A673 (cell line): Measurements from ENCODE around the gene RBM3.

Experiments used
- CTCF ChIP-seq: fragments of 300-800, 200-600 bp; sonication (generic); conservative IDR thresholded peaks from 2 replicates; pipeline ENCODE4 v1.5.1; 2017; ENCODE audit warnings: low read depth, mild to moderate bottlenecking, antibody characterized with exemption, low read length, moderate library complexity, mixed read lengths
- EZH2 ChIP-seq: fragments of 200-600 bp; sonication (generic); IDR thresholded peaks from 2 replicates; pipeline ENCODE4 v1.6.1; 2017; ENCODE audit warnings: borderline replicate concordance, low read depth, mild to moderate bottlenecking, mixed read lengths, antibody characterized with exemption, low read length; ENCODE audit not compliant: poor library complexity, severe bottlenecking

GRCh38 chrX:48606091-48606490 is 31.8 kb downstream of the RBM3 start:
- TF ChIP-seq EZH2 (no peak), CTCF (peak; percentile 36; the same call in 1 of the 2 replicates)
